Body of pancreas (tissue), 4 donors: ENCODE measurements around the gene DST.

Experiments used
- CTCF ChIP-seq, 7 experiments: fragments of 450-650 bp in 4 of 7; fragments of 200-600 bp in 3 of 7; sonication (generic) in 3 of 7; IDR thresholded peaks; one replicate each; pipeline ENCODE4 v1.5.1; 2016 to 2019; ENCODE audit warnings: antibody characterized with exemption in 7 of 7
- POLR2A ChIP-seq, 3 donors: fragments of 450-650 bp; IDR thresholded peaks; one replicate each; pipeline ENCODE4 v1.6.1; 2016; ENCODE audit warnings: antibody characterized with exemption in 3 of 3, mild to moderate bottlenecking in 2 of 3

DNA sequence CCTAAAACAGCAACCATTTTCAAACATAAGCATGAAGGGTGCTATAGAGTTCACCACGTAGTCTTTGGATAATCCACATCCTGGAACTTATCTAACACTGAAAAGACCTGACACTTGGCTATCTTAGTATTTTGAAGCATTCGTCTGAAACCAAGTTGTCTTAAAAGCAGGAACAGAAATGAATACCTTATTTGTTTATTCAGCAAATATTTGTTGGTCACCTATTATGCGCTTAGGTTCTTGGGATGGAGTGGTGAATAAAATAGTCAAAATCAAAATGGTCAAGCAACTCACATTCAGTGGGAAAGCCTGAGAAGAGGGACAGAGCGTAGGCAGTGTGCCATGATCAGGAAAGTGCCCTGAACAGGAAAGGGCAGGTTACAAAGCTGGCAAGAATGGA is 206.9 kb downstream of the DST start:
- TF ChIP-seq POLR2A (IDR thresholded peaks at IDR 0.05) (no peak), CTCF (IDR thresholded peaks at IDR 0.05) (no peak)
